NCI-H2107 treated with DMSO at 0.1 percent for 48 hours (cell line): ENCODE data around the gene PDX1.

Experiments used
- DNase-seq: peaks from one replicate; lab custom pipeline; 2025; ENCODE audit not compliant: unreplicated experiment; lab: John Stamatoyannopoulos, UW

The PDX1 gene

GRCh38 chr13:27921961-27922882 lies 2.4 kb downstream of the PDX1 start:
- DNase-seq = no peak

GRCh38 chr13:27922883-27923612 lies 3.2 kb downstream of the PDX1 start:
- no peak for DNase-seq

GRCh38 chr13:27923794-27924528 lies 4.2 kb downstream of the PDX1 start:
- no peak for DNase-seq

DNA sequence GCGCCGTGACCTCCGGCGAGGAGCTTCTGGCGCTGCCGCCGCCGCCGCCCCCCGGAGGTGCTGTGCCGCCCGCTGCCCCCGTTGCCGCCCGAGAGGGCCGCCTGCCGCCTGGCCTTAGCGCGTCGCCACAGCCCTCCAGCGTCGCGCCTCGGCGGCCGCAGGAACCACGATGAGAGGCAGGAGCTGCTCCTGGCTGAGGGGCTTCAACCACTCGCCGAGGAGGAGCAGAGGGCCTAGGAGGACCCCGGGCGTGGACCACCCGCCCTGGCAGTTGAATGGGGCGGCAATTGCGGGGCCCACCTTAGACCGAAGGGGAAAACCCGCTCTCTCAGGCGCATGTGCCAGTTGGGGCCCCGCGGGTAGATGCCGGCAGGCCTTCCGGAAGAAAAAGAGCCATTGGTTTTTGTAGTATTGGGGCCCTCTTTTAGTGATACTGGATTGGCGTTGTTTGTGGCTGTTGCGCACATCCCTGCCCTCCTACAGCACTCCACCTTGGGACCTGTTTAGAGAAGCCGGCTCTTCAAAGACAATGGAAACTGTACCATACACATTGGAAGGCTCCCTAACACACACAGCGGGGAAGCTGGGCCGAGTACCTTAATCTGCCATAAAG lies 4.8 kb downstream of the PDX1 start:
- DNase-seq = no peak

- DNase-seq = no peak
Measured at GRCh38 chr13:27925220-27925991, 5.6 kb downstream of the PDX1 start.

- DNase-seq = no peak
Measured at GRCh38 chr13:27926644-27927434, 7.0 kb downstream of the PDX1 start.

DNA sequence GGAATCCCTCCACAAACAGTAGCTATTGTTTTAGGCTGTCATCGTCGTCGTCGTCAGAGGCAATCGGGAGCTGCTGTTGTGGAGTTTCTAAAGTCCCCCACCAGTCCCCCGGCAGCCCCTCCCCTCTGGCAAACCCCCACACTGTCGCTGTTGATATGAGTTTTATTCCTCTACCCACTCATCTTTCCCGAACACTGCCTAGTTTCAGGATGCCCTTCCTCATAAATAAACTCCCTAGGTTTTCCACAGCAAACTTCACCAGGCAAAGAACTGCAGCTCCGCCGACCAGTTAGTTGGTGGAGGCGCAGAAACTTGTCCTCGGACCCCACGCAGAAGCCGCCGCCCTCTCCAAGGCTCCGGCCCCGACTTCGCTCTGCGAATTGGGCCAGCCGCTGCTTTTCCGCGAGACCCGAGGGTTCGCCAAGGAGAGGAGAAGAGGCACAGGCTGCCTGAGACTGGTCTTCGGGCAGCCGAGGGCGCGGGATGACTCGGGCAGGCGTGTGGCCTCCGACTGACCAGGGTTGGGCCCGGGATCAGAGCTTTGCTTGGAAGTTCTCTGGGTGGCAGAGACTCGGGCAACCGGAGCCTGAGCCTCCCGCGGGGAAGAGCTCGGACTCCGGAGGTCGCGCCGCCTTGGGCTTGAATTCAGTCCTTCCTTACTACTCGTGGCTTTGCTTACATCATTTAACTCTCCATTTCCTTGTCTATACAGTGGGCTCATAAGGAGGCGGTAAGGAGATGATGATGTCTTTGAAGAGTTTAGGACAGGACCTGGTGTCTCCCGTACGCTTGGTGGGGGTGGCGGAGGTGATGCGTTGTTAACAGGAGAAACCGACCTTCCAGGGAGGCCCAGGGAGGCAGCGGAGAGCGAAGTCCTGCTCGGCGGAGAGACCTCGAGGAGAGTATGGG lies 7.9 kb downstream of the PDX1 start:
- no peak for DNase-seq

DNA sequence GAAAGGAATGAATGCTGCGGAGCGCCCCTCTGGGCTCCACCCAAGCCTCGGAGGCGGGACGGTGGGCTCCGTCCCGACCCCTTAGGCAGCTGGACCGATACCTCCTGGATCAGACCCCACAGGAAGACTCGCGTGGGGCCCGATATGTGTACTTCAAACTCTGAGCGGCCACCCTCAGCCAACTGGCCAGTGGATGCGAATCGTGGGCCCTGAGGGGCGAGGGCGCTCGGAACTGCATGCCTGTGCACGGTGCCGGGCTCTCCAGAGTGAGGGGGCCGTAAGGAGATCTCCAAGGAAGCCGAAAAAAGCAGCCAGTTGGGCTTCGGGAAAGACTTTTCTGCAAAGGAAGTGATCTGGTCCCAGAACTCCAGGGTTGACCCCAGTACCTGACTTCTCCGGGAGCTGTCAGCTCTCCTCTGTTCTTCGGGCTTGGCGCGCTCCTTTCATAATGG lies 8.6 kb downstream of the PDX1 start:
- no peak for DNase-seq

GRCh38 chr13:27928805-27929753 lies 9.3 kb downstream of the PDX1 start:
- no peak for DNase-seq

DNA sequence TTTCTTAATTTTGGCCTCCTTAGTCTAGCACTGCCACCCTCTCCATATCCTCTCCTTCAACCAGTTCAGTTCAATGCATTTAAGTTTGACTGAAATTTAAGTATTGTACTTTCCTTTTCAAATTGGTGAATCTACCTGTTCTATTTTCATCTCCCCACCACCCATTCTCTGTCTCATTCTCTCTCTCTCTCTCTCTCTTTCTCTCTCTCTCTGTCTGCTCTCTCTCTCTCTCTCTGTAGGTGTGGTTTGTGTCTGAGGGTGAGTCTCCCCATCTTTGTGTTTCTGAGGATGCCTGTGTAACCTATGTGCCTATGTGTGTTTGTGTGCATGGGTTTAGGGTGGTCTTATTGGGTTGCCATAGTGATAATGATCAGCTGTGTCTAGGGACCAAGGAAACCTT lies 10.1 kb downstream of the PDX1 start:
- no peak for DNase-seq

- no peak for DNase-seq
Measured at GRCh38 chr13:27933118-27933517, 13.3 kb downstream of the PDX1 start.

DNA sequence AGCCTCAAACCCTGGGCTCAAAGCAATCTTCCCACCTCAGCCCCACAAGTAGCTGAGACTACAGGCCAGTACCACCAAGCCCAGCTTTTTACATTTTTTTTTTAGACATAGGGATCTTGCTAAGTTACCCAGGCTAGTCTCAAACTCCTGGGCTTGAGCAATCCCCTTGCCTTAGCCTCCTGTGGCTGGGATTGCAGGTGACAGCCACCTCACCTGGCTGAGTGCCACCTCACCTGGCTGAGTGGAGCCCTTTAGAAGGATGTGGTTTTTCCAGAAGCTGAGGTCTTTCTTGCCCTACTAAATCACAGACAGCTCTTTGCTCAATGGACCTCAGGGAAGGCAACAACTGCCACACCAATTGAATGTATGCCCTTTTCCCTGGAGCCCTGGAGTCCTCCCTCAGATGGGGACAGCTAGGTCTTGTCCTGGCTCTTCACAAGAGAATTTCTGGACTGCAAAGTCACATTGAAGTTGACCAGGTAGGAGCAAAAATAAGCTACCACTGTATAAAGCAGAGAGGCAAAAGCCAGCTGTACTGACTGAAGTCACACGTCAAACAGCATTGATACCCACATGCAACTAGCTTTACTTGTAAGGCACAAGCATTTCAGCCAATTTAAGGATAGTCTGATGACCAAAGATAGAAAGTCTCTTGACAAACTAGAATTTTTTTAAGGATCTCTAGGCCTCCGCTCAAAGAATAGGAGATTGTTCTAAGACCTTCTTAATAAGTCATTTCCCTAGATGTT lies 14.0 kb downstream of the PDX1 start:
- DNase-seq = no peak

GRCh38 chr13:27942972-27943371 lies 23.2 kb downstream of the PDX1 start:
- DNase-seq = no peak

GRCh38 chr13:27952876-27953675 lies 33.3 kb downstream of the PDX1 start:
- no peak for DNase-seq

GRCh38 chr13:27953676-27954405 lies 34.0 kb downstream of the PDX1 start:
- DNase-seq = no peak
